Adrenal gland (tissue), 5 donors: Measurements from ENCODE around the gene VPS54.

ENCODE experiments used
- CTCF ChIP-seq, 6 experiments: fragments of 450-650 bp in 4 of 6; fragments of 200-600 bp in 2 of 6; sonication (generic) in 1 of 6; IDR thresholded peaks; 1 replicate in 5 of 6; 2 replicates in 1 of 6; pipeline versions ENCODE4 v1.5.1 to v1.8.0; 2016 to 2021; ENCODE audit warnings: antibody characterized with exemption in 6 of 6, mild to moderate bottlenecking in 2 of 6, moderate library complexity in 1 of 6
- POLR2A ChIP-seq, 2 donors: fragments of 450-650 bp; IDR thresholded peaks; one replicate each; pipeline ENCODE4 v1.6.1; 2017; ENCODE audit warnings: antibody characterized with exemption in 2 of 2, mild to moderate bottlenecking in 2 of 2, moderate library complexity in 1 of 2
- donor health status: DM: no; HTN: no; CAD: no.

GRCh38 chr2:63871864-63872263, 147.4 kb downstream of the VPS54 start:
- TF ChIP-seq CTCF (IDR thresholded peaks at IDR 0.05) (no peak), POLR2A (IDR thresholded peaks at IDR 0.05) (no peak)
